ENCODE measurements around the gene SUMO3. TPM values are rescaled to one million over a fixed set of nuclear protein-coding genes. Genes with fewer than 3 reads are reported as not detected.

SUMO3 gene
- total RNA-seq, 2 experiments from 2014 or later = 86.5 to 89.0 TPM

- Mint-ChIP-seq H3K27ac (no peak overlapping the region), H3K4me1 (peaks cover 6% of the 10 kb centered on the region), H3K36me3 (ENCODE audit: low read depth) (peaks cover 48% of the 10 kb centered on the region), H3K27me3 (no peaks in the 10 kb centered on the region), H3K9me3 (no peaks in the 10 kb centered on the region), H3K4me3 (no peak overlapping the region)
- CTCF ChIA-PET = interaction anchor here (1.1 to 1.7 kb wide), 2 partner anchors 13 to 20 kb away, joined by 3 to 5 read pairs; no protein-coding TSS in a partner anchor
- POLR2A ChIA-PET = no interaction called here
- no peak for DNase-seq
These were observed 44.5 kb downstream of the SUMO3 start for GRCh38 chr21:44773291-44773932.

GRCh38 chr21:44771896-44772525, 45.9 kb downstream of the SUMO3 start:
- Mint-ChIP-seq H3K36me3 (ENCODE audit: low read depth) (peaks cover 40% of the 10 kb centered on the region), H3K9me3 (no peaks in the 10 kb centered on the region), H3K4me3 (no peak overlapping the region), H3K27ac (no peak overlapping the region), H3K4me1 (peaks cover 2% of the 10 kb centered on the region), H3K27me3 (no peaks in the 10 kb centered on the region)
- CTCF ChIA-PET = interaction anchor here (1.1 kb wide), 1 partner anchor 21 kb away, joined by 5 read pairs; no protein-coding TSS in a partner anchor
- no peak for DNase-seq
- POLR2A ChIA-PET = interaction anchor here (0.7 to 1.5 kb wide), 2 partner anchors 114 to 188 kb away, joined by 3 read pairs; partner anchors contain the start of gene KRTAP12-3

GRCh38 chr21:44767834-44768831, 49.7 kb downstream of the SUMO3 start:
- H3K36me3 Mint-ChIP-seq (ENCODE audit: low read depth) = peaks cover 22% of the 10 kb centered on the region
- no peak overlapping the region for H3K4me3 Mint-ChIP-seq
- H3K27ac Mint-ChIP-seq = no peak overlapping the region
- ChIA-PET POLR2A (interaction anchor here (0.8 kb wide), 1 partner anchor 159 kb away, joined by 3 read pairs; no protein-coding TSS in a partner anchor), CTCF (no interaction called here)
- no peaks in the 10 kb centered on the region for H3K27me3 Mint-ChIP-seq
- peaks cover 22% of the 10 kb centered on the region for H3K4me1 Mint-ChIP-seq
- DNase-seq = no peak
- H3K9me3 Mint-ChIP-seq = no peaks in the 10 kb centered on the region

- H3K27ac Mint-ChIP-seq = no peak overlapping the region
- CTCF ChIA-PET = interaction anchor here (1.2 kb wide), 1 partner anchor 26 kb away, joined by 5 read pairs; no protein-coding TSS in a partner anchor
These were observed 51.0 kb downstream of the SUMO3 start for GRCh38 chr21:44766818-44767354.

GRCh38 chr21:44766014-44766817, 51.6 kb downstream of the SUMO3 start:
- Mint-ChIP-seq H3K27ac (peak overlapping the region; percentile 80), H3K36me3 (ENCODE audit: low read depth) (peaks cover 13% of the 10 kb centered on the region), H3K9me3 (no peaks in the 10 kb centered on the region), H3K27me3 (no peaks in the 10 kb centered on the region), H3K4me1 (peaks cover 25% of the 10 kb centered on the region), H3K4me3 (no peak overlapping the region)
- no peak for DNase-seq
- CTCF ChIA-PET = interaction anchor here (1.2 to 1.9 kb wide), 3 partner anchors 27 to 256 kb away, joined by 3 to 8 read pairs (median 5); no protein-coding TSS in a partner anchor
- POLR2A ChIA-PET = no interaction called here

More at GRCh38 chr21:44766818-44767354, 51.0 kb downstream of the SUMO3 start:
- Mint-ChIP-seq H3K4me3 (no peak overlapping the region), H3K27me3 (no peaks in the 10 kb centered on the region), H3K4me1 (peaks cover 22% of the 10 kb centered on the region), H3K9me3 (no peaks in the 10 kb centered on the region), H3K36me3 (ENCODE audit: low read depth) (peaks cover 15% of the 10 kb centered on the region)
- POLR2A ChIA-PET = no interaction called here
- DNase-seq = no peak

- Mint-ChIP-seq H3K27ac (peak overlapping the region; percentile 80), H3K27me3 (no peaks in the 10 kb centered on the region), H3K36me3 (ENCODE audit: low read depth) (peaks cover 8% of the 10 kb centered on the region), H3K4me1 (peaks cover 25% of the 10 kb centered on the region), H3K4me3 (no peak overlapping the region), H3K9me3 (no peaks in the 10 kb centered on the region)
- CTCF ChIA-PET = interaction anchor here (1.3 to 1.9 kb wide), 2 partner anchors 35 to 255 kb away, joined by 3 to 8 read pairs; no protein-coding TSS in a partner anchor
- POLR2A ChIA-PET = interaction anchor here (0.9 kb wide), 1 partner anchor 35 kb away, joined by 4 read pairs; no protein-coding TSS in a partner anchor
- DNase-seq = peak; percentile 65
These were observed 52.4 kb downstream of the SUMO3 start for GRCh38 chr21:44765231-44766013.

- no peak overlapping the region for H3K4me3 Mint-ChIP-seq
These were observed 53.3 kb downstream of the SUMO3 start for GRCh38 chr21:44764319-44765230.

GRCh38 chr21:44763451-44764318, 54.2 kb downstream of the SUMO3 start:
- H3K4me1 Mint-ChIP-seq = peaks cover 25% of the 10 kb centered on the region
- no peak overlapping the region for H3K4me3 Mint-ChIP-seq
- POLR2A ChIA-PET = no interaction called here
- H3K9me3 Mint-ChIP-seq = no peaks in the 10 kb centered on the region
- no peak overlapping the region for H3K27ac Mint-ChIP-seq
- H3K27me3 Mint-ChIP-seq = no peaks in the 10 kb centered on the region
- CTCF ChIA-PET = interaction anchor here (1.9 kb wide), 1 partner anchor 253 kb away, joined by 8 read pairs; no protein-coding TSS in a partner anchor
- no peak for DNase-seq
- no peaks in the 10 kb centered on the region for H3K36me3 Mint-ChIP-seq (ENCODE audit: low read depth)

More at GRCh38 chr21:44764319-44765230, 53.3 kb downstream of the SUMO3 start:
- Mint-ChIP-seq H3K4me1 (peaks cover 25% of the 10 kb centered on the region), H3K36me3 (ENCODE audit: low read depth) (peaks cover 5% of the 10 kb centered on the region), H3K9me3 (no peaks in the 10 kb centered on the region), H3K27ac (peak overlapping the region; percentile 80), H3K27me3 (no peaks in the 10 kb centered on the region)
- POLR2A ChIA-PET = interaction anchor here (0.6 to 0.9 kb wide), 2 partner anchors 36 to 107 kb away, joined by 3 to 4 read pairs; partner anchors contain the start of gene KRTAP12-3
- no peak for DNase-seq
- CTCF ChIA-PET = interaction anchor here (1.3 to 1.9 kb wide), 2 partner anchors 36 to 254 kb away, joined by 3 to 8 read pairs; no protein-coding TSS in a partner anchor

- Mint-ChIP-seq H3K27ac (no peak overlapping the region), H3K4me3 (no peak overlapping the region), H3K27me3 (no peaks in the 10 kb centered on the region), H3K9me3 (no peaks in the 10 kb centered on the region), H3K36me3 (ENCODE audit: low read depth) (no peaks in the 10 kb centered on the region), H3K4me1 (peaks cover 25% of the 10 kb centered on the region)
- ChIA-PET CTCF (no interaction called here), POLR2A (no interaction called here)
- no peak for DNase-seq
These were observed 54.8 kb downstream of the SUMO3 start for GRCh38 chr21:44763050-44763378.

Data from activated CD4-positive, alpha-beta memory T cell treated with anti-CD3 and anti-CD28 coated beads, Interleukin-2, amount 10 ng/mL, durations not matched to agents 7 days and 5 days (primary cell).